Measurements from ENCODE around the gene DGKG. TPM values are rescaled to one million over a fixed set of nuclear protein-coding genes. Genes with fewer than 3 reads are reported as not detected.

Gene DGKG
- total and polyA plus RNA-seq, 2 of the 8 experiments (the other 6 are each of a cell fraction or from before 2014, with no cell fraction given) = 0.30 to 0.48 TPM

GRCh38 chr3:186181901-186182300 is 180.1 kb downstream of the DGKG start:
- H3K79me2 ChIP-seq (ENCODE audit: control insufficient read depth in 1 of 2, insufficient read depth in 2 of 2, low read length in 2 of 2) = no peaks in the 10 kb centered on the region
- H3K4me3 ChIP-seq (ENCODE audit: extremely low read depth in 1 of 4, insufficient read depth in 2 of 4, low read depth in 3 of 4, low read length in 4 of 4) = no peak overlapping the region
- no peak overlapping the region for H3K27ac ChIP-seq (ENCODE audit: low read depth, low read length)
- no peaks in the 10 kb centered on the region; a peak in 2 of 7 replicates for H3K27me3 ChIP-seq (replicated peaks in 1 of 4; ENCODE audit: control insufficient read depth in 3 of 4, extremely low read depth in 1 of 4, insufficient read depth in 3 of 4, low read length in 3 of 4)
- H2BK12ac ChIP-seq (ENCODE audit: low read depth, low read length) = no peak overlapping the region
- H3K18ac ChIP-seq (ENCODE audit: extremely low read depth, low read length) = no peak overlapping the region
- FAIRE-seq = no peak
- H2BK5ac ChIP-seq (ENCODE audit: low read depth, low read length) = no peak overlapping the region
- H2AFZ ChIP-seq (ENCODE audit: low read length) = no peak overlapping the region
- H4K5ac ChIP-seq (ENCODE audit: insufficient read length, low read depth, low read length) = no peak overlapping the region
- ChIA-PET POLR2A (ENCODE audit: partially characterized antibody) (interaction anchor here (0.7 kb wide), 1 partner anchor 102 kb away, joined by 3 read pairs; no protein-coding TSS in a partner anchor), CTCF (ENCODE audit: partially characterized antibody) (no interaction called here)
- H2BK15ac ChIP-seq (ENCODE audit: low read length) = no peak overlapping the region
- no peak overlapping the region for H3K4ac ChIP-seq (replicated peaks; ENCODE audit: insufficient read length, low read depth, low read length)
- no peak overlapping the region for H4K8ac ChIP-seq (ENCODE audit: extremely low read depth, insufficient read depth, low read length)
- H4K20me1 ChIP-seq (replicated peaks in 1 of 2; ENCODE audit: control insufficient read depth in 1 of 2, insufficient read depth in 2 of 2, low read length in 2 of 2) = no peaks in the 10 kb centered on the region
- no peak overlapping the region for H3K23ac ChIP-seq (ENCODE audit: insufficient read length)
- H2BK120ac ChIP-seq (replicated peaks; ENCODE audit: low read depth, low read length) = no peak overlapping the region
- no peak overlapping the region for H2AK5ac ChIP-seq (ENCODE audit: low read depth, low read length)
- H3K36me3 ChIP-seq (ENCODE audit: control insufficient read depth in 2 of 4, insufficient read depth in 4 of 4, low read length in 3 of 4) = no peaks in the 10 kb centered on the region
- H3K56ac ChIP-seq (replicated peaks; ENCODE audit: insufficient read length, low read depth, low read length) = no peak overlapping the region
- H3K79me1 ChIP-seq (ENCODE audit: low read depth, low read length) = no peaks in the 10 kb centered on the region
- H2BK20ac ChIP-seq (ENCODE audit: low read length) = no peak overlapping the region
- H3K23me2 ChIP-seq (ENCODE audit: low read depth, low read length) = no peaks in the 10 kb centered on the region
- no peaks in the 10 kb centered on the region for H3K9me3 ChIP-seq (ENCODE audit: insufficient read depth in 2 of 2, low read depth in 1 of 2, low read length in 1 of 2)
- TF ChIP-seq POLR2AphosphoS5 (IDR thresholded peaks at IDR 0.05; ENCODE audit: low read depth, low read length) (no peak), ZNF274 (IDR thresholded peaks at IDR 0.05; ENCODE audit: borderline replicate concordance, extremely low read depth, low read length) (no peak), BACH1 (IDR thresholded peaks at IDR 0.05; ENCODE audit: low read length) (no peak), SIRT6 (IDR thresholded peaks at IDR 0.05; ENCODE audit: low read length) (no peak), E2F6 (IDR thresholded peaks at IDR 0.05) (no peak), SIX5 (IDR thresholded peaks at IDR 0.05; ENCODE audit: low read depth, low read length) (no peak), MAFK (IDR thresholded peaks at IDR 0.05; ENCODE audit: low read depth, low read length) (no peak), MAX (IDR thresholded peaks at IDR 0.05) (no peak), TAF7 (optimal IDR thresholded peaks at IDR 0.05; ENCODE audit: borderline replicate concordance, low read depth, low read length) (no peak)
- no peak for DNase-seq (ENCODE audit: low read depth in 1 of 2, low spot score in 2 of 2)
- no peak overlapping the region for H3K4me2 ChIP-seq (ENCODE audit: insufficient read depth in 1 of 2, low read depth in 2 of 2, low read length in 2 of 2)
- H3K4me1 ChIP-seq (replicated peaks in 1 of 4; ENCODE audit: control insufficient read depth in 3 of 4, insufficient read depth in 4 of 4, low read length in 3 of 4) = no peaks in the 10 kb centered on the region
- 85% methylated on average over 2 of the region's 2 CpGs; no CpG with 5 or more reads in 1 of the 2 experiments for WGBS, 2 experiments (ENCODE audit: extremely low coverage in 1 of 2, insufficient coverage in 1 of 2, insufficient read length in 1 of 2, insufficient replicate concordance in 2 of 2, low coverage in 1 of 2, low lambda C conversion rate in 2 of 2, missing lambda C conversion rate in 1 of 2)
- no peak overlapping the region for H3K9ac ChIP-seq (replicated peaks in 1 of 4; ENCODE audit: extremely low read depth in 1 of 4, low read depth in 3 of 4, low read length in 3 of 4)
- no peak overlapping the region for H3K14ac ChIP-seq (ENCODE audit: insufficient read length)
- no peak overlapping the region for H4K91ac ChIP-seq (replicated peaks; ENCODE audit: insufficient read length, low read length)
